Neural cell (in vitro differentiated cells): ENCODE measurements around the gene COLQ. TPM values are rescaled to one million over a fixed set of nuclear protein-coding genes. Genes with fewer than 3 reads are reported as not detected.

ENCODE experiments used
- H2AFZ ChIP-seq: fragments of 200-600, 300-800 bp; sonication (generic), shearing (Covaris generic); 2 replicates; pipeline ENCODE4 v1.6.0; 2014; ENCODE audit warnings: low read depth, mild to moderate bottlenecking, antibody characterized with exemption, low read length, moderate library complexity
- H3F3A ChIP-seq: fragments of 200-600 bp; shearing (Covaris generic); 2 replicates; pipeline ENCODE4 v1.6.1; 2016; ENCODE audit warnings: mild to moderate bottlenecking, moderate library complexity, mixed read lengths, antibody characterized with exemption, low read length; ENCODE audit not compliant: insufficient read depth, poor library complexity, severe bottlenecking
- H3K27ac ChIP-seq: fragments of 200-600, 300-800 bp; sonication (generic), shearing (Covaris generic); 2 replicates; pipeline ENCODE4 v1.5.1; 2014; ENCODE audit warnings: mild to moderate bottlenecking, low read length, moderate library complexity
- H3K27me3 ChIP-seq: fragments of 300-800, 200-600 bp; sonication (generic), shearing (Covaris generic); 2 replicates; pipeline ENCODE4 v1.6.0; 2014; ENCODE audit warnings: mild to moderate bottlenecking, low read depth, low read length, moderate library complexity; ENCODE audit not compliant: insufficient read depth
- H3K36me3 ChIP-seq: fragments of 300-800, 200-600 bp; sonication (generic), shearing (Covaris generic); 2 replicates; pipeline ENCODE4 v1.5.1; 2014; ENCODE audit warnings: mild to moderate bottlenecking, antibody characterized with exemption, low read length, moderate library complexity; ENCODE audit not compliant: insufficient read depth
- H3K4me2 ChIP-seq: fragments of 300-800, 200-600 bp; sonication (generic), shearing (Covaris generic); 2 replicates; pipeline ENCODE4 v1.6.0; 2014; ENCODE audit warnings: mild to moderate bottlenecking, low read length
- H3K4me3 ChIP-seq: fragments of 300-800, 200-600 bp; sonication (generic), shearing (Covaris generic); 2 replicates; pipeline ENCODE4 v1.5.1; 2014; ENCODE audit warnings: mild to moderate bottlenecking, low read length, moderate library complexity
- H3K79me2 ChIP-seq: fragments of 200-600 bp; shearing (Covaris generic); replicated peaks from 2 replicates; pipeline ENCODE4 v1.6.0; 2014; ENCODE audit warnings: mild to moderate bottlenecking, low read length, moderate library complexity; ENCODE audit not compliant: insufficient read depth
- H3K9ac ChIP-seq: fragments of 300-800, 200-600 bp; sonication (generic), shearing (Covaris generic); 2 replicates; pipeline ENCODE4 v1.6.1; 2016; ENCODE audit warnings: mild to moderate bottlenecking, low read length, mixed read lengths
- H3K9me2 ChIP-seq: fragments of 200-600 bp; shearing (Covaris generic); 2 replicates; pipeline ENCODE4 v1.6.1; 2016; ENCODE audit warnings: mild to moderate bottlenecking, low read length, mixed read lengths; ENCODE audit not compliant: insufficient read depth
- H3K9me3 ChIP-seq: fragments of 200-600, 300-800 bp; sonication (generic), shearing (Covaris generic); 2 replicates; pipeline ENCODE4 v1.6.1; 2016; ENCODE audit warnings: mild to moderate bottlenecking, mixed run types, low read length, moderate library complexity, mixed read lengths
- H4K20me1 ChIP-seq: fragments of 200-600 bp; shearing (Covaris generic); 2 replicates; pipeline ENCODE4 v1.6.1; 2016; ENCODE audit warnings: mild to moderate bottlenecking, mixed run types; ENCODE audit not compliant: insufficient read depth
- EP300 ChIP-seq: fragments of 450-650 bp; conservative IDR thresholded peaks from 2 replicates; pipeline ENCODE4 v1.6.1; 2014; ENCODE audit warnings: antibody characterized with exemption, mild to moderate bottlenecking, moderate library complexity; ENCODE audit not compliant: poor library complexity, severe bottlenecking
- EZH2 ChIP-seq: fragments of 200-600, 300-800 bp; shearing (Covaris generic), sonication (generic); IDR thresholded peaks from 2 replicates; pipeline ENCODE4 v1.6.1; 2014; ENCODE audit warnings: antibody characterized with exemption, low read length, borderline replicate concordance, mild to moderate bottlenecking; ENCODE audit not compliant: insufficient read depth, poor library complexity, severe bottlenecking
- MXI1 ChIP-seq: fragments of 450-650 bp; conservative IDR thresholded peaks from 2 replicates; pipeline ENCODE4 v1.6.1; 2014; ENCODE audit warnings: antibody characterized with exemption, mild to moderate bottlenecking; ENCODE audit not compliant: poor library complexity, severe bottlenecking
- POLR2AphosphoS5 ChIP-seq: IDR thresholded peaks from 2 replicates; pipeline ENCODE4 v1.6.1; 2012
- RAD21 ChIP-seq: fragments of 450-650 bp; conservative IDR thresholded peaks from 2 replicates; pipeline ENCODE4 v1.6.1; 2014; ENCODE audit warnings: antibody characterized with exemption, mild to moderate bottlenecking, moderate library complexity
- REST ChIP-seq: IDR thresholded peaks from 2 replicates; pipeline ENCODE4 v1.6.1; 2012; ENCODE audit warnings: borderline replicate concordance
- SMC3 ChIP-seq: fragments of 450-650 bp; conservative IDR thresholded peaks from 2 replicates; pipeline ENCODE4 v1.6.1; 2014; ENCODE audit warnings: antibody characterized with exemption, mild to moderate bottlenecking, moderate library complexity; ENCODE audit not compliant: poor library complexity
- TAF1 ChIP-seq: IDR thresholded peaks from 2 replicates; pipeline ENCODE4 v1.6.1; 2012; ENCODE audit warnings: low read depth
- polyA plus RNA-seq: library from polyadenylated mRNA; depleted of rRNA; stranded (reverse); fragments of >200 nt; gene quantifications from 2 replicates; pipeline ENCODE4 v1.2.3, GENCODE V29; 2014
- TF ChIP-seq, protein P1 (sequence below): fragments of 450-650 bp; IDR thresholded peaks from 2 replicates; pipeline ENCODE4 v1.5.1; 2014; ENCODE audit warnings: antibody characterized with exemption, mild to moderate bottlenecking, moderate library complexity; ENCODE audit not compliant: poor library complexity, severe bottlenecking

COLQ gene
- polyA plus RNA-seq, 1 donor from 2014 or later = 9.5 TPM

- Histone ChIP-seq H3K4me2 (no peak overlapping the region), H2AFZ (no peak overlapping the region), H3K36me3 (no peaks in the 10 kb centered on the region), H4K20me1 (no peaks in the 10 kb centered on the region), H3K27ac (no peak overlapping the region), H3K4me3 (no peak overlapping the region), H3K9me2 (no peaks in the 10 kb centered on the region), H3K9me3 (no peaks in the 10 kb centered on the region), H3F3A (no peaks in the 10 kb centered on the region), H3K9ac (no peak overlapping the region), H3K79me2 (no peaks in the 10 kb centered on the region), H3K27me3 (no peaks in the 10 kb centered on the region)
- TF ChIP-seq SMC3 = no peak
- TF ChIP-seq EP300 = no peak
- TF ChIP-seq MXI1 = no peak
- no peak for TF ChIP-seq POLR2AphosphoS5
- TF ChIP-seq REST = no peak
- TF ChIP-seq, protein P1, sequence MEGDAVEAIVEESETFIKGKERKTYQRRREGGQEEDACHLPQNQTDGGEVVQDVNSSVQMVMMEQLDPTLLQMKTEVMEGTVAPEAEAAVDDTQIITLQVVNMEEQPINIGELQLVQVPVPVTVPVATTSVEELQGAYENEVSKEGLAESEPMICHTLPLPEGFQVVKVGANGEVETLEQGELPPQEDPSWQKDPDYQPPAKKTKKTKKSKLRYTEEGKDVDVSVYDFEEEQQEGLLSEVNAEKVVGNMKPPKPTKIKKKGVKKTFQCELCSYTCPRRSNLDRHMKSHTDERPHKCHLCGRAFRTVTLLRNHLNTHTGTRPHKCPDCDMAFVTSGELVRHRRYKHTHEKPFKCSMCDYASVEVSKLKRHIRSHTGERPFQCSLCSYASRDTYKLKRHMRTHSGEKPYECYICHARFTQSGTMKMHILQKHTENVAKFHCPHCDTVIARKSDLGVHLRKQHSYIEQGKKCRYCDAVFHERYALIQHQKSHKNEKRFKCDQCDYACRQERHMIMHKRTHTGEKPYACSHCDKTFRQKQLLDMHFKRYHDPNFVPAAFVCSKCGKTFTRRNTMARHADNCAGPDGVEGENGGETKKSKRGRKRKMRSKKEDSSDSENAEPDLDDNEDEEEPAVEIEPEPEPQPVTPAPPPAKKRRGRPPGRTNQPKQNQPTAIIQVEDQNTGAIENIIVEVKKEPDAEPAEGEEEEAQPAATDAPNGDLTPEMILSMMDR = no peak
- no peak for TF ChIP-seq TAF1
- no peak for TF ChIP-seq RAD21
- no peak for TF ChIP-seq EZH2
These were observed 510 bp upstream of the COLQ start for GRCh38 chr3:15522016-15522415.

- no peaks in the 10 kb centered on the region for H3K79me2 ChIP-seq
- H3K27ac ChIP-seq = no peak overlapping the region
- no peaks in the 10 kb centered on the region for H3K27me3 ChIP-seq
- H3K9me2 ChIP-seq = no peaks in the 10 kb centered on the region
- no peaks in the 10 kb centered on the region for H3K36me3 ChIP-seq
- H3K4me3 ChIP-seq = no peak overlapping the region
- no peak overlapping the region for H3K4me2 ChIP-seq
- H4K20me1 ChIP-seq = no peaks in the 10 kb centered on the region
- TF ChIP-seq, protein P1 = no peak
- TF ChIP-seq POLR2AphosphoS5 = no peak
- no peak for TF ChIP-seq MXI1
- no peak for TF ChIP-seq RAD21
- no peak for TF ChIP-seq EP300
- TF ChIP-seq REST = no peak
- TF ChIP-seq EZH2 = no peak
- TF ChIP-seq TAF1 = no peak
- TF ChIP-seq SMC3 = no peak
- H3F3A ChIP-seq = no peaks in the 10 kb centered on the region
- H3K9me3 ChIP-seq = no peaks in the 10 kb centered on the region
- no peak overlapping the region for H3K9ac ChIP-seq
- no peak overlapping the region for H2AFZ ChIP-seq
These were observed 518 bp downstream of the COLQ start for GRCh38 chr3:15520804-15521572.
